Natural killer cell treated with Interleukin-12 subunit alpha and Interleukin-12 subunit beta and Interleukin-15 and Interleukin-18, amount 100 ng/mL, for 72 hours (primary cell): Measurements from ENCODE around the gene OR1E2. TPM values are rescaled to one million over a fixed set of nuclear protein-coding genes. Genes with fewer than 3 reads are reported as not detected.

ENCODE experiments used
- total RNA-seq, 2 donors: library from RNA; stranded (reverse); gene quantifications; one replicate each; pipeline ENCODE4 v1.2.3, GENCODE V29; 2022

The OR1E2 gene
- total RNA-seq, 2 donors from 2014 or later: not detected

Other genes with a start within 250 kb of the OR1E2 start
- not detected for gene OR1A2, start 236.3 kb downstream of the OR1E2 start, total RNA-seq
- not detected for gene OR1A1, start 226.2 kb downstream of the OR1E2 start, total RNA-seq
- gene OR3A1, start 135.5 kb downstream of the OR1E2 start, total RNA-seq: under 1 TPM in 1 of 2 donors, not detected in 1; 0.57 TPM
- 1 to 10 TPM in 1 of 2 donors, not detected in 1; 2.6 TPM for gene OR3A2, start 47.5 kb downstream of the OR1E2 start, total RNA-seq
- gene OR1E1, start 35.4 kb downstream of the OR1E2 start, total RNA-seq: not detected
- gene OR3A3, start 22.5 kb downstream of the OR1E2 start, total RNA-seq: not detected
- gene SPATA22, start 38.0 kb upstream of the OR1E2 start, total RNA-seq: not detected
- not detected for gene ASPA, start 42.2 kb upstream of the OR1E2 start, total RNA-seq
- gene TRPV3, start 124.0 kb upstream of the OR1E2 start, total RNA-seq: 1 to 10 TPM; 6.5 to 9.7 TPM
- gene TRPV1, start 175.6 kb upstream of the OR1E2 start, total RNA-seq: 100 to 1,000 TPM in 1 of 2 donors, 10 to 100 TPM in 1; 94.3 to 123 TPM
- 100 to 1,000 TPM in 1 of 2 donors, 10 to 100 TPM in 1; 67.2 to 121 TPM for gene SHPK, start 202.4 kb upstream of the OR1E2 start, total RNA-seq
- gene CTNS, start 202.9 kb upstream of the OR1E2 start, total RNA-seq: 10 to 100 TPM; 11.1 to 24.5 TPM
- gene TAX1BP3, start 234.7 kb upstream of the OR1E2 start, total RNA-seq: 100 to 1,000 TPM; 135 to 204 TPM
- gene EMC6, start 235.0 kb upstream of the OR1E2 start, total RNA-seq: 10 to 100 TPM; 43.7 to 56.2 TPM